ENCODE data around the gene FRMD3.

GRCh38 chr9:83384214-83384613 lies 154.0 kb downstream of the FRMD3 start:
- TF ChIP-seq, protein P1, sequence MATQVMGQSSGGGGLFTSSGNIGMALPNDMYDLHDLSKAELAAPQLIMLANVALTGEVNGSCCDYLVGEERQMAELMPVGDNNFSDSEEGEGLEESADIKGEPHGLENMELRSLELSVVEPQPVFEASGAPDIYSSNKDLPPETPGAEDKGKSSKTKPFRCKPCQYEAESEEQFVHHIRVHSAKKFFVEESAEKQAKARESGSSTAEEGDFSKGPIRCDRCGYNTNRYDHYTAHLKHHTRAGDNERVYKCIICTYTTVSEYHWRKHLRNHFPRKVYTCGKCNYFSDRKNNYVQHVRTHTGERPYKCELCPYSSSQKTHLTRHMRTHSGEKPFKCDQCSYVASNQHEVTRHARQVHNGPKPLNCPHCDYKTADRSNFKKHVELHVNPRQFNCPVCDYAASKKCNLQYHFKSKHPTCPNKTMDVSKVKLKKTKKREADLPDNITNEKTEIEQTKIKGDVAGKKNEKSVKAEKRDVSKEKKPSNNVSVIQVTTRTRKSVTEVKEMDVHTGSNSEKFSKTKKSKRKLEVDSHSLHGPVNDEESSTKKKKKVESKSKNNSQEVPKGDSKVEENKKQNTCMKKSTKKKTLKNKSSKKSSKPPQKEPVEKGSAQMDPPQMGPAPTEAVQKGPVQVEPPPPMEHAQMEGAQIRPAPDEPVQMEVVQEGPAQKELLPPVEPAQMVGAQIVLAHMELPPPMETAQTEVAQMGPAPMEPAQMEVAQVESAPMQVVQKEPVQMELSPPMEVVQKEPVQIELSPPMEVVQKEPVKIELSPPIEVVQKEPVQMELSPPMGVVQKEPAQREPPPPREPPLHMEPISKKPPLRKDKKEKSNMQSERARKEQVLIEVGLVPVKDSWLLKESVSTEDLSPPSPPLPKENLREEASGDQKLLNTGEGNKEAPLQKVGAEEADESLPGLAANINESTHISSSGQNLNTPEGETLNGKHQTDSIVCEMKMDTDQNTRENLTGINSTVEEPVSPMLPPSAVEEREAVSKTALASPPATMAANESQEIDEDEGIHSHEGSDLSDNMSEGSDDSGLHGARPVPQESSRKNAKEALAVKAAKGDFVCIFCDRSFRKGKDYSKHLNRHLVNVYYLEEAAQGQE (IDR thresholded peaks at IDR 0.05): no peak
- TF ChIP-seq RAD21 (IDR thresholded peaks at IDR 0.05): no peak
- no peak for TF ChIP-seq HNF4A (conservative IDR thresholded peaks at IDR 0.05)
